HG03139 (cell line): ENCODE measurements around the gene CDC42BPA.
"Not testable (repeated sequence)": the region's sequence is repeated elsewhere in the genome, so short reads cannot be mapped to it uniquely, and the experiment has no call there.

Experiments used
- ATAC-seq: cut with Tn5 transposase; IDR thresholded peaks from one replicate; pipeline ENCODE4 v1.9.1; 2021; ENCODE audit not compliant: unreplicated experiment

The CDC42BPA gene

DNA sequence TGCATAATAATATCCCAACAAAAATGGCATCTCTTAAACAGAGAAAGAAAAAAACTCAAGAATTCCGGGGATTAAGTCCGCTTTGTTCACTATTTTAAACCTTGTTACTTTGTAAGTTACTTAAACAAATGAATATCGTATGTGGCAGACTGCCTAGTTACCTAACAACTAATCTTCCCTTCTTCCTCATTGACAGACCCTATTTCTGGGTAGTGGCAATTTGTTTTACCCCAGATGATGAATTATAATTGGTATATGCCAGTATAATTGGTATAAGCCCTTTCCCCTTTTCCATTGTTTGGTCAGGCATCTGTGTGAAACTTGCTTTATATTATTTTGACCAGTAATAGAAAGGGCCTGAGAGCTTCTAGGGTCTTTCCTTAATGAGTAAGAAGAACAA is 52.4 kb downstream of the CDC42BPA start:
- ATAC-seq: no peak

DNA sequence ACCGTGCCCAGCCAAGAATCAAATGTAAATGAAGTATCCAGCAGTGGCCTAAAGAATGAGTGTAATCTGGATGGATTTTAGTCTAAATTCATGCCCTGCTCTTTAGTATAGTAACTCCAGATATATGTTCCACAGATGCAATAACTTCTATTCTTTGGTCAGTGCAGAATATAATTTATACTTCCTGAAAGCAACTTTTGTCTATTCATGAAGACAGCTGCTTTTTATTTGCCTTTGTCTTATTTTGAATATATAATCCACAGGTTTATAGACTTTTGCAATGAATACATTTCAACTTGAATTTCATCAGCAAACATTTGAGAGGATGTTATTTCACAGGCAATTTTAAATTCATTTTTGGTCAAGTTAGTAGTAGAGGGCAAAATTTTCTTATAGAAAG is 54.4 kb downstream of the CDC42BPA start:
- no peak for ATAC-seq

DNA sequence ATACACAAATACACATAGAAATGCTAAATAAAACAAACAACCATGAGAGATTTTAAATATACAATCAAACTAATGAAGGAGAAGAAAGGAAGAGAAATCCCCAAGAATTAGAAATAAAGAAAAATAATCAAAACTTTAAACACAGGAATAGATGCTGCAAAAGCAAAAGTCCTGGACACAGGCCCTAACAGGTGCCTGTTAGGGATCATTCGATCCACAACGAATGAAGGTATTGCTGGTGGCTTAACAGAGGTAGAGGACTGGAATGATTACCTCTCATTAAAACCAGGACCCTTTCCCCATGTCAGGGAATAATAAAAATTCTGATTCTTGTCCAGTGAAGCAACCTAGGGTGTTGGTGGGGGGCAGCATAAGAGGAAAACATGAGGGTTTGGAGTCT is 56.8 kb downstream of the CDC42BPA start:
- no peak for ATAC-seq

DNA sequence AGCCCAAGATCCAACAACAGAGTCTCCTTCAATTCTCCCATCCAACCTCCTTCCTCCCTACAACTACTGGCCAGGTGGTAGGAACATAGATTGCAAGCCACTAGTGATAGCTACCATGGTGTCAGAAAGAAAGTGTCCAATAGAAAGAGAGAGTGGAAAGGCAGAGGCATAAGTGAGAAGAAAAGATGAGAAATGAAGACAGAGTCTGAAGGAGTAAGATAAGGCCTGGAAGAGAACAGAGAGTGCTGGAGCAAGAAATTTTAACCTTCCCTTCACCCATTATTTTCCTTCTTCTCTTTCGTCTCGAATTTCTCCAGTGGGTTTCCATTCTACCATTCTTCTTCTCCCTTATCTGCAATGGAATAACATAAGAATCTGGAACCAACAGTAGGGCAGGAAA is 57.9 kb downstream of the CDC42BPA start:
- ATAC-seq: no peak

DNA sequence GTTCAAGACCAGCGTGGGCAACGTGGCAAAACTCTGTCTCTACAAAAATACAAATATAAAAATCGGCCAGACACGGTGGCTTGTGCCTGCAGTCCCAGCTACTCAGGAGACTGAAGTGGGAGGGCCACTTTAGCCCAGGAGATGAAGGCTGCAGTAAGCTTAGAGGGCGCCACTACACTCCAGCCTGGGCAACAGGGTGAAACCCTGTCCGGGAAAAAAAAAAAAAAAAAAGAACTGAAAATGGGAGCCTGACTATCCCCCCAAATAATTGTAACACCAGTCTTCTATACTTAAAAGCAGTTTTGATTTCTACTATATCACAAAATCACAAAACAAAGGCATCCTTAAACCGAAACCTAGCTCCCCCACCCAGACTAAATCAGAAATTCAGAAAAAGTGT is 60.3 kb downstream of the CDC42BPA start:
- ATAC-seq: no peak

DNA sequence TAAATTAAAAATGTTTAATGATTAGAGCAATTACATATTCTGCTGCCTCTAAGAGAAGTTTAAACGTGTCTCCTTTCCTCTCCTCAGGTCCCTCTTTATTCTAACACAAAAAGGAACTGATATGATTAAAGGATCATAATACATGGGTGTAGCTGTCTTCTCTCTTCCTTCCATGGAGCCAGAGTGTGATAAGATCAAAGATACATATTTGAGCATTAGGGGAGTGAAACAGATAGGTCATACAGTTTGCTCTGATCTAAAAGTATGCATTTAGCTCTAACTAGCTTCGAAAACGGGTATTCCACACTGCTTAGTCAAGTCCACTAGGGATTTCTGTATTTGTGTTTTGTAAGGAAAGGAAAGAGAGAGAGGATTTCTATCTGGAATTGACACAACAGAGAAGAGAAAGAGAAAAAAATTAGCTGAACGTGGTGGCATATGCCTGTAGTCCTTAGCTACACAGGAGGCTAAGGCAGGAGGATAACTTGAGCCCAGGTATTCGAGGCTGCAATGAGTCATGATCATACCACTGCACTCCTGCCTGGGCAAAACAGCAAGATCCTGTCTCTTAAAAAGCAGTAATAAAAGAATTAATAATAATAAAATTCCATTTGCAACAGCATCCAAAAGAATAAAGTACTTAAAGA is 63.1 kb downstream of the CDC42BPA start:
- ATAC-seq: no peak

DNA sequence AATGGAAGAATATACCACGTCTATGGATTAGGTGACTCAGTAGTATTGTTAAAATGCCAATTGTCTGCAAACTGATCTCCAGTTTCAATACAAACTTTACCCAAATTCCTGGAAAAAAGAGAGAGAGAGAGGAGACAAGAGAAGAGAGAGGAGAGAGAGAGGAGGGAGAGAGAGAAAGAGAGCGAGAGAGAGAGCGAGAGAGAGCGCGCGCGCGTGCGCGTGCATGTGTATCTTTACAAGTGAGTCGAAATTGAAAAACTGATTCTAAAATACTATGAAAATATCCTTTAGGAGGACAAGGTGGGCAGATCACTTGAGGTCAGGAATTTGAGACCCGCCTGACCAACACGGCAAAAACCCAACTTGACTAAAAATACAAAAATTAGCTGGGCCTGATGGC is 65.2 kb downstream of the CDC42BPA start:
- ATAC-seq: no peak

DNA sequence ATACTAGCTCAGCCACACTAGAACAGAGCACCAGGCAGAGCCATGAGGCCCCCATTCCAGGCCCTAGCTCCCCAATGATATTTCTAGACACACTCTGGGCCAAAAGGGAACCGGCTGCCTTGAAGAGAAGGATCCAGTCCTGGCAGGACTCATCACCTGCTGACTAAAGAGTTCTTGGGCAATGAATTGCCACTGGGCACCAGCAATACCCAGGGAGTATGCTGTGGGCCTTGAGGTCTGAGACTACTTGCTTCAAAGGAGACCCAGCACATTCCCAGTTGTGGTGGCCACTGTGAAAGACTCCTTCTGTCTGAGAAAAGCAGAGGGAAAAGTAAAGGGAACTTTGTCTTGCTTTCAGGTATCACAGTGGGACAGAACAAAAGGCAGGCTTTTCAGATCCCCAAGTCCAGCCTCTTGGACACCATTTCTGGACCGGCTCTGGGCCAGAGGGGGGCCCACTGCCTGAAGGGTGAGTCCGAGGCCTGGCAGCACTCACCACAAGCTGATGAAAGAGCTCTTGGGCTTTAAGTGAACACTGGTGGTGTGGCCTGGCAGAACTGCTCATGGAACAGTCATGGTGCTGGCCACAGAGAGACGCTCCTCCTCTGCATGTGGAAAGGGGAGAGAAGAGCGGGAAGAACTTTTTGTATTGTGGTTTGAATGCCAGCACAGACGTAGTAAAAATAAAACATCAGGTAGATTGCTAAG is 72.5 kb downstream of the CDC42BPA start:
- ATAC-seq: no peak

DNA sequence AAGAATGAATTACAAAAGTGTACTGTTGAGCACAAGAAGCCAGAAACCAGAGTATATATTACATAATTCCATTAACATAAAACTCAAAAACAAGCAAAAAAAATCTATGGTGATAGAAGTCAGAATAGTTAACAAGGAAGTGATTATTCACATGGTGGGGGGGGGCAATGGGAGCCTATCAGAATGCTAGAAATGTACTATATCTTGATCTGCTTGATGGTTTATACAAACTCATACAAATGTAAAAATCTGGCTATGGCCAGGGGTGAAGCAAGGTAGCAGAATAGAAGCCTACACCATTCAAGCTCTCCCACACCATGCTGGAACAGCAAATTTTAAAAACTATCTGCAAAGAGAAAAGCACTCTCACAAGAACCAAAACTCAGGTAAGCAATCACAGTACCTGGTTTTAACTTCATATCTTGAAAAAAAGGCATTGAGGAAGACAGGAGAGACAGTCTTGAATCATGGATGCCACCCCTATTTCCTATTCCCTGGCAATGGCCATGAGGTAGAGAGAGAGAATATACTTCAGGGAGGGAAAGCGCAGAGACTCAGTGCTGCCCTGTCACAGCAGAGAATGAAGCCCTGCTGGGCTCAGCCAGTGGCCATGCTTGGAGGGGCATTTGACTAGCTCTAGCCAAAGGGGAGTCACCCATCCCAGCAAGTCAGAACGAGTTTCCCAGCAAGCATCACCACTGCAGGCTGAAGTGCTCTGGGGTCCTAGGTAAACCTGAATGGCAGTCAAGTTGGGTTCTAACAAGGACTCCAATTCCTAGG is 73.8 kb downstream of the CDC42BPA start:
- no peak for ATAC-seq

DNA sequence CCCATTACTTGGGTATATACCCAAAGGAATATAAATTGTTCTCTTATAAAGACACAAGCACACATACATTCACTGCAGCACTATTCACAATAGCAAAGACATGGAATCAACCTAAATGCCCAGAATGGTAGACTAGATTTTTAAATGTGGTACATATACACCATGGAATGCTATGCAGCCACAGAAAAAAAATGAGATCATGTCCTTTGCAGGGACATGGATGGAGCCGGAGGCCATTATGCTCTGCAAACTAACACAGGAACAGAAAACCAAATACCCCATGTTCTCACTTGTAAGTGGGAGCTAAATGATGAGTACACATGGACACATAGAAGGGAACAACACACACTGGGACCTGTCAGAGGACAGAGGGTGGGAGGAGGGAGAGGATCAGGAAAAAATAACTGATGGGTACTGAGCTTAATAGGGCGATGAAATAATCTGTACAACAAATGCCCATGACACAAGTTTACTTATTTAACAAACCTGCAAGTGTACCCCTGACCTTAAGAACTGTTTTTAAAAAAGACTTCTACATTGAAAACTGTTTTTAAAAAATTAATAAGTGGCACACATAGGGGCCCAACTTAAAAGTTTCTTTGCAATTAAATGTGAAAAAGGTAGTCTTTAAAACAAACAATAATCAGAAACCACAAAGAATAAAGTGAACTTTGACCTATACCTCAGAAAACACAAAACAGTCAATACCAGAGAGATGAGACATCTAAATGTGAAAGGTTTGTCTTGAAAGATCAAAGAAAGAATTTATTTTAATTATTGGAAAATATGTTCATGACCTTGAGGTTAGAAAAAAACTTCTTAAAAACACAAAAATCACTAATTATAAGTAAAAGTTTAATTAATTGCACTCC is 75.2 kb downstream of the CDC42BPA start:
- no peak for ATAC-seq

DNA sequence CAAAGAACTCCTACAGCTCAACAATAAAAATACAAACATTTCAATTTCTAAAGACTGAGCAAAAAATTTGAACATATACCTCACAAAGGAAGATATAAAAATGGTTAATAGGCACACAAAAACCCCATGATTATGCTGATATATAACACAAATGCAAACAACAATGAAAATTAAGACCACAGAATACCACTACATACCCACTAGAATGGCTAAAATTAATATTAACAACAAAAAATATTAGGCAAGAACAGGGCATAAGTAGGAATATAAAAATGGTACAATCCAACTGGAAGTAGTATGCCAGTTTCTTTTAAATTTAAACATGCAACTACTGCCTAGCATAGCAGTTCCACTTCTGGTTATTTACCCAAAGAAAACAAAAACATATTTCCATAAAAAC is 77.3 kb downstream of the CDC42BPA start:
- no peak for ATAC-seq

DNA sequence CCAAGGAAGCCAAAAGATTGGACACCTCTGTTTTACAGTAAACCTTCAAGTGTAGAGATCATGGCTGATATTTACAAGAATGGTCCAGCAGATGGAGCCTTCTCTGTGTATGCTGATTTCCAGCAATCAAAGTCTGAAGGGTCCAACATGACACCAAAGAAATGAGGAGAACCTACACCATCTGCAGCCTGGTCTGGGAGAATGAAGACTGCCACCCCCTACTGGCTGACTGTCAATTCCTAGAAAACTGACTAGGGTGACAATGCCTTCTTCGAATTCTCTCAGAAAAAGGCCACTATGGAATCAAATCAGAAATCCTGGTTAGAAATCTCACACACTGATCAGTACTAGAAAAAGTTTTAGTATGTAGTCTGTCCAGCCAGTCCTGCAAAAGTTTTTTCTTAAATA is 83.3 kb downstream of the CDC42BPA start:
- no peak for ATAC-seq

DNA sequence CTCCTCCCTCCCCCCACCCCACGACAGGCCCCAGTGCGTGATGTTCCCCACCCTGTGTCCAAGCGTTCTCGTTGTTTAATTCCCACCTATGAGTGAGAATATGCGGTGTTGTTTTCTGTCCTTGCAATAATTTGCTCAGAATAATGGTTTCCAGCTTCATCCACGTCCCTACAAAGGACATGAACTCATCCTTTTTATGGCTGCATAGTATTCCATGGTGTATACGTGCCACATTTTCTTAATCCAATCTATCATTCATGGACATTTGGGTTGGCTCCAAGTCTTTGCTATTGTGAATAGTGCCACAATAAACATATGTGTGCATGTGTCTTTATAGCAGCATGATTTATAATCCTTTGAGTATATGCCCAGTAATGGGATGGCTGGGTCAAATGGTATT is 87.2 kb downstream of the CDC42BPA start:
- not testable (repeated sequence) for ATAC-seq

DNA sequence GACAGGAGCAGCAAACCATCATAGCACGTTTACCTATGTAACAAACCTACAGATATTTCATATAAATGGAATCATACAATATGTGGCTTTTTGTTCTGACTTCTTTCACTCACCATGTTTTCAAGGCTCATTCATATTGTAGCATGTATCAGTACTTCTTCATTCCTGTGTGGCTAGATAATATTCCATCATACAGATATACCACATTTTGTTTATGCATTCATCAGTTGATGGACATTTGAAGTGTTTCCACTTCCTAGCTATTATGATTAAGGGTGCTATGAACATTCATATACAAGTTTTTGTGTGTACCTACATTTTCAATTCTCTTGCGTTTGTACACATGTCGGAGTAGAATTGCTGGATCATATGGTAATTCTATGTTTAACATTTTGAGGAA is 90.1 kb downstream of the CDC42BPA start:
- ATAC-seq: no peak

DNA sequence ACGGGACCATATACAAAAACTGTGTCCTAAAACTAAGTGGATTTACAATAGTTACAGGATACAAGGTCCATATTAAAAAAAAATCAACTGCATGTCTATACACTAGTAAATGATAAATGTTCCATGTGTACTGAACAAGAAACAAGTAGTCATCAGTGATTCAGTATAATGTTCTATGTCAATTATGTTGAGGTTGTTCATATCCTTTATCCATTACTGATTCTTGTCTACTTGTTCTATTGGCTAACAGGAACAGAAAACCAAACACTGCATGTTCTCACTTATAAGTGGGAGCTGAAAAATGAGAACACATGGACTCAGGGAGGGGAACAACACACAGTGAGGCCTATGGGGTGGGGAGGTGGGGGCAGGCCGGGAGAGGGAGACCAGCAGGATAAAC is 90.5 kb downstream of the CDC42BPA start:
- no peak for ATAC-seq

DNA sequence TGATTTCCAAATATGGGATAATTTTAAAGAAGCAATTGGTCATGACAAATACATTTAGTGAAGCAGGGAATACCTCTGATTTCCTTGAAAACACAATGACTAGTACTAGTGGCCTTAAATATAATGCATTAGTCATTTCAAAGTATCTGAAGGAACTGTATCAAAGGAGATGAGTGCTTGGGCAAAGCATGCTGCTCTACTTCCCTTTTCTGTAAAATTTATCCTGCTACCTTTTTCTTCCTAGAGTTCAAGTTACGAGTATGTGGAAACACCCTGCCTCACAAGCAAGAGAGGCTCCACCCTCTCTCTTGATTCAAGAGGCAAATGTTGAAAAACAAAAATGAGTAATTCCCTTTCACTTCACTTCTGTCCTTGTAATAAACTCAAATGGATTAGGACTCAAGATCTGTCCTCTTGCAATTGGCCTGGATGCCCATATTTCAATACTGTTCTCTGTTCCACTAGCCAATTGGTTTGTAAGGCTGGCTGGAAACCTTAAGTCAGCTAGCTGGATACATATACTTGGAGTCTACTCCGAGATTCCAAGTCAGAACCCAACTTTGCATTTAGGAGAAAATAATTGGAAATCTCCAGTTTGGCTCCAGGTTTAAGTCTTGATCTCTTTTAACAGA is 92.5 kb downstream of the CDC42BPA start:
- no peak for ATAC-seq

DNA sequence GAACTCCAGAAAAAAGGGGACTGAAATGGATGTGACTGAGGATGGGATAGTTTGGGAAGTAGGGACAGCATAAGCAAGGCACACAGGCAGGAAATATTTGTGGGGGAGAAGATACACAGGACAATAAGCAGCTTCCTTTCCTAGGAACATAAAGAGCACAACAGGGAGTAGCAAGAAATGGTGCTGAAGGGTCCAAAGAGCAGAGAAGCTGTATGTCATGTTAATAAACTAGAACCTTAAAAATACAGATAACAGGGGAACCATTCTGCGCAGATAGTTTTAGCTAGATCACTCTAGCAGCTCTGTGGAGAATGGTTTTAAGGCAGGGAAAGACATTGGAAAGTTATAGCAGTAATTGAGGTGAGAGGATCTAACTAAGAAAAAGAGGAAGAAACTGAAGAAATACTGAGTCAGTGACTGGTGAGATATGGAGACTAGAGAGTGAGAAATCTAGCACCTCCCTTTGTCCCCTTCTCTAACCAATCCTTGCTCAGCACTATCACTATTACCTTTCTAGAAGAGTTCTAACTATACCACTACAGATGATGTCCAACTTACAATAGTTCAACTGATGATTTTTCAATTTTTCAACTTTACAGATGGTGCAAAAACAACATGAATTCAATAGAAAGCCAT is 95.0 kb downstream of the CDC42BPA start:
- ATAC-seq: no peak

DNA sequence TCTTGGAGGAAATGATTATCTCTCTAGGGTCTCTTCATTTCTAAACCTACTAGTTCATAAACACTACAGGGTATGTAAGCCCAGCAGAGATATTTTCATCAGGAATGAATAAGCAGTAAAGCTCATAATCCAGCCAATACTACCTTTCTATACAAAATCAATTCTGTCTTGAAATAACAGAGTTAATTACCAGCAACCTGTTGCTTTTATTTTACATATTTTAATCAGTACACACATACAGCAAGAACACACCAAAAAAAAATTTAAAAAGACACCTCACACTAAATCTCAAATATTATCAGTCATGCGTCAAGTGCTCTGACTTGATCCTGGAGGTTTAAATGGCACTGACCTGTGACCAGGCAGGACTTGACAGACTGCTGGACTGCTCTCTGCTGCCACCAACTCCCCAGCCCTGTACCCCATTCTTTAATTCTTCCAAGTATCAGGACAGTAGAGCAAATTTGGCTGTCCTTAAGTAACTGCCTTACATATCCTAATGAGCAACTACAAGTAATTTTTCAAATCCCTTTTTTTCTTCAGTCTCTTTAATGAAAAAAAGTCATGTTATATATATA is 98.5 kb downstream of the CDC42BPA start:
- no peak for ATAC-seq

DNA sequence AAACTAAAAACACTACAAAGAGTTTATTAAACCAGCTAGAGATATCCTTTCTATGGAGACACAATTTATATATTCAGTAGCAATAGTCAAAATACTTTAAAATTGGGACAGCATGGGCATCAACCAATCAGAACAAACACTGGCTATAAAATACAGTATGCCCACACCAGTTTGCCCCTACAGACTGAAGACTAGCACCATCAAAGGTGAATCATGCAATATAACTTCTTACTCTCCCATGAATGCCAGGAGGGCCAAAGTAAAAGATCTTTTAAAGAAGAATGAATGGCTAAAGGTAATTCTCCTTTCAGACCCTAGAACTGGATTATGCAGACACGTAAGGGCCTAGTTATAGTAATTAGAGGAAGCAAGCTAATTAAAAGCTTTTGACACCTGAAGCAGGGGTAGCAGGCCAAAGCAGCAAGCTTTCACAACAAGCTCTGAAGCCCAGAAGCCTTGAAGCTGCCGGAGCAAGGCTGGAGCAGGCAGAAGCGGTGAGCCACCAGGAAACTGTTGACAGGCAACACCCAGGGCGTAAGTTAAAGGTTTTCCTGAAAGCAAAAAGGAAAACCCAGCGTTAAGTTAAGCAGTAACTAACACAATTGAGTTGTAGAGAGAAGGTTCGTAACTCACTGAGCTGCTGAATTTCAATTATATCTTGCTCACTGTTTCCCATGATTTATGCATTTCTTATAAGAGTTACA is 99.3 kb downstream of the CDC42BPA start:
- no peak for ATAC-seq
